HEK293 (cell line): ENCODE measurements around the gene KCNMA1.

ENCODE experiments used
- EGR2 ChIP-seq: fragments of 450-650 bp; formaldehyde crosslinking; IDR thresholded peaks from 2 replicates; pipeline ENCODE4 v1.5.1; 2016; ENCODE audit warnings: low read depth, missing biosample characterization, missing genetic modification characterization
- HOXA7 ChIP-seq: sonication (generic); formaldehyde crosslinking; IDR thresholded peaks from 2 replicates; pipeline ENCODE4 v1.8.1; 2022; ENCODE audit warnings: missing genetic modification reagents, borderline replicate concordance
- PATZ1 ChIP-seq: fragments of 450-650 bp; formaldehyde crosslinking; IDR thresholded peaks from 2 replicates; pipeline ENCODE4 v1.5.1; 2016; ENCODE audit warnings: missing biosample characterization, missing genetic modification characterization
- SP7 ChIP-seq: fragments of 450-650 bp; formaldehyde crosslinking; IDR thresholded peaks from 2 replicates; pipeline ENCODE4 v1.5.1; 2016; ENCODE audit warnings: missing biosample characterization, missing genetic modification characterization
- ZNF184 ChIP-seq: fragments of 450-650 bp; IDR thresholded peaks from 2 replicates; pipeline ENCODE4 v1.5.1; 2018; ENCODE audit warnings: missing biosample characterization, mild to moderate bottlenecking, missing genetic modification characterization
- ZNF24 ChIP-seq: fragments of 450-650 bp; formaldehyde crosslinking; IDR thresholded peaks from 2 replicates; pipeline ENCODE4 v1.5.1; 2016; ENCODE audit warnings: missing biosample characterization, missing genetic modification characterization
- ZNF501 ChIP-seq: fragments of 450-650 bp; formaldehyde crosslinking; IDR thresholded peaks from 2 replicates; pipeline ENCODE4 v1.5.1; 2016; ENCODE audit warnings: missing biosample characterization, missing genetic modification characterization
- ZNF580 ChIP-seq: fragments of 450-650 bp; formaldehyde crosslinking; IDR thresholded peaks from 2 replicates; pipeline ENCODE4 v1.5.1; 2016; ENCODE audit warnings: missing biosample characterization, missing genetic modification characterization
- TF ChIP-seq, protein P1 (sequence below): fragments of 450-650 bp; formaldehyde crosslinking; IDR thresholded peaks from 2 replicates; pipeline ENCODE4 v1.5.1; 2016; ENCODE audit warnings: missing biosample characterization, missing genetic modification characterization
- TF ChIP-seq, protein P2 (sequence below): fragments of 450-650 bp; formaldehyde crosslinking; IDR thresholded peaks from 2 replicates; pipeline ENCODE4 v1.5.1; 2016; ENCODE audit warnings: missing biosample characterization, missing genetic modification characterization, low read depth
- TF ChIP-seq, protein P3 (sequence below): fragments of 450-650 bp; formaldehyde crosslinking; IDR thresholded peaks from 2 replicates; pipeline ENCODE4 v1.5.1; 2016; ENCODE audit warnings: missing biosample characterization, missing genetic modification characterization

- TF ChIP-seq, protein P1, sequence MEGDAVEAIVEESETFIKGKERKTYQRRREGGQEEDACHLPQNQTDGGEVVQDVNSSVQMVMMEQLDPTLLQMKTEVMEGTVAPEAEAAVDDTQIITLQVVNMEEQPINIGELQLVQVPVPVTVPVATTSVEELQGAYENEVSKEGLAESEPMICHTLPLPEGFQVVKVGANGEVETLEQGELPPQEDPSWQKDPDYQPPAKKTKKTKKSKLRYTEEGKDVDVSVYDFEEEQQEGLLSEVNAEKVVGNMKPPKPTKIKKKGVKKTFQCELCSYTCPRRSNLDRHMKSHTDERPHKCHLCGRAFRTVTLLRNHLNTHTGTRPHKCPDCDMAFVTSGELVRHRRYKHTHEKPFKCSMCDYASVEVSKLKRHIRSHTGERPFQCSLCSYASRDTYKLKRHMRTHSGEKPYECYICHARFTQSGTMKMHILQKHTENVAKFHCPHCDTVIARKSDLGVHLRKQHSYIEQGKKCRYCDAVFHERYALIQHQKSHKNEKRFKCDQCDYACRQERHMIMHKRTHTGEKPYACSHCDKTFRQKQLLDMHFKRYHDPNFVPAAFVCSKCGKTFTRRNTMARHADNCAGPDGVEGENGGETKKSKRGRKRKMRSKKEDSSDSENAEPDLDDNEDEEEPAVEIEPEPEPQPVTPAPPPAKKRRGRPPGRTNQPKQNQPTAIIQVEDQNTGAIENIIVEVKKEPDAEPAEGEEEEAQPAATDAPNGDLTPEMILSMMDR (tag by site-specific recombination): no peak
- TF ChIP-seq, protein P2, sequence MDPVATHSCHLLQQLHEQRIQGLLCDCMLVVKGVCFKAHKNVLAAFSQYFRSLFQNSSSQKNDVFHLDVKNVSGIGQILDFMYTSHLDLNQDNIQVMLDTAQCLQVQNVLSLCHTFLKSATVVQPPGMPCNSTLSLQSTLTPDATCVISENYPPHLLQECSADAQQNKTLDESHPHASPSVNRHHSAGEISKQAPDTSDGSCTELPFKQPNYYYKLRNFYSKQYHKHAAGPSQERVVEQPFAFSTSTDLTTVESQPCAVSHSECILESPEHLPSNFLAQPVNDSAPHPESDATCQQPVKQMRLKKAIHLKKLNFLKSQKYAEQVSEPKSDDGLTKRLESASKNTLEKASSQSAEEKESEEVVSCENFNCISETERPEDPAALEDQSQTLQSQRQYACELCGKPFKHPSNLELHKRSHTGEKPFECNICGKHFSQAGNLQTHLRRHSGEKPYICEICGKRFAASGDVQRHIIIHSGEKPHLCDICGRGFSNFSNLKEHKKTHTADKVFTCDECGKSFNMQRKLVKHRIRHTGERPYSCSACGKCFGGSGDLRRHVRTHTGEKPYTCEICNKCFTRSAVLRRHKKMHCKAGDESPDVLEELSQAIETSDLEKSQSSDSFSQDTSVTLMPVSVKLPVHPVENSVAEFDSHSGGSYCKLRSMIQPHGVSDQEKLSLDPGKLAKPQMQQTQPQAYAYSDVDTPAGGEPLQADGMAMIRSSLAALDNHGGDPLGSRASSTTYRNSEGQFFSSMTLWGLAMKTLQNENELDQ: no peak
- TF ChIP-seq, protein P3, sequence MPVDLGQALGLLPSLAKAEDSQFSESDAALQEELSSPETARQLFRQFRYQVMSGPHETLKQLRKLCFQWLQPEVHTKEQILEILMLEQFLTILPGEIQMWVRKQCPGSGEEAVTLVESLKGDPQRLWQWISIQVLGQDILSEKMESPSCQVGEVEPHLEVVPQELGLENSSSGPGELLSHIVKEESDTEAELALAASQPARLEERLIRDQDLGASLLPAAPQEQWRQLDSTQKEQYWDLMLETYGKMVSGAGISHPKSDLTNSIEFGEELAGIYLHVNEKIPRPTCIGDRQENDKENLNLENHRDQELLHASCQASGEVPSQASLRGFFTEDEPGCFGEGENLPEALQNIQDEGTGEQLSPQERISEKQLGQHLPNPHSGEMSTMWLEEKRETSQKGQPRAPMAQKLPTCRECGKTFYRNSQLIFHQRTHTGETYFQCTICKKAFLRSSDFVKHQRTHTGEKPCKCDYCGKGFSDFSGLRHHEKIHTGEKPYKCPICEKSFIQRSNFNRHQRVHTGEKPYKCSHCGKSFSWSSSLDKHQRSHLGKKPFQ (tag by site-specific recombination): no peak
- no peak for TF ChIP-seq PATZ1 (tag by site-specific recombination)
- no peak for TF ChIP-seq EGR2
- no peak for TF ChIP-seq ZNF580 (tag by site-specific recombination)
- no peak for TF ChIP-seq ZNF184 (tag by site-specific recombination)
- no peak for TF ChIP-seq SP7 (tag by site-specific recombination)
- TF ChIP-seq ZNF24 (tag by site-specific recombination): no peak
- TF ChIP-seq ZNF501 (tag by site-specific recombination): no peak
- TF ChIP-seq HOXA7 (CRISPR knock-in tag): no peak
These were observed 538.5 kb downstream of the KCNMA1 start for GRCh38 chr10:77099136-77099535.
